HL-60 (cell line): ENCODE measurements around the gene RUNX3.
A peak's percentile ranks its signal among the peaks of the same experiment; 100 is the strongest.
"Not testable (repeated sequence)": the region's sequence is repeated elsewhere in the genome, so short reads cannot be mapped to it uniquely, and the experiment has no call there.

ENCODE experiments used
- DNase-seq, 2 experiments: peaks; one replicate each; pipeline ENCODE4 v3.0.0-alpha.2; 2010 to 2020; ENCODE audit warnings: low read depth in 1 of 2, low spot score in 1 of 2
- H3K27ac ChIP-seq: fragments of 250-450 bp; sonication (Bioruptor Pico); replicated peaks from 2 replicates; pipeline ENCODE4 v1.5.1; 2020; ENCODE audit warnings: mild to moderate bottlenecking, moderate library complexity
- H3K27me3 ChIP-seq: fragments of 250-450 bp; sonication (Bioruptor Pico); 2 replicates; pipeline ENCODE4 v1.5.1; 2021; ENCODE audit warnings: mild to moderate bottlenecking, moderate library complexity; ENCODE audit not compliant: insufficient read depth, poor library complexity, severe bottlenecking
- H3K4me3 ChIP-seq: replicated peaks from 2 replicates; pipeline ENCODE4 v1.5.1; 2011; ENCODE audit warnings: mild to moderate bottlenecking, control low read depth, low read length; ENCODE audit not compliant: insufficient read depth
- CTCF ChIP-seq: IDR thresholded peaks from one replicate; pipeline ENCODE4 v1.5.1; 2011; ENCODE audit warnings: low read length, control low read depth, inconsistent platforms; ENCODE audit not compliant: insufficient read depth
- GABPA ChIP-seq: IDR thresholded peaks from 2 replicates; pipeline ENCODE4 v1.6.1; 2012; ENCODE audit warnings: low read depth
- POLR2AphosphoS5 ChIP-seq: IDR thresholded peaks from 2 replicates; pipeline ENCODE4 v1.6.1; 2012; ENCODE audit warnings: low read depth
- SPI1 ChIP-seq: IDR thresholded peaks from 2 replicates; pipeline ENCODE4 v1.6.1; 2012; ENCODE audit warnings: low read depth, mild to moderate bottlenecking, borderline replicate concordance
- long read RNA-seq: library from polyadenylated mRNA; unstranded; transcript quantifications from one replicate; pipeline ENCODE4 v2.0.0, GENCODE V29; 2020
- TF ChIP-seq, protein P1 (sequence below): IDR thresholded peaks from 2 replicates; pipeline ENCODE4 v1.6.1; 2012; ENCODE audit warnings: low read depth; ENCODE audit not compliant: insufficient replicate concordance

Gene RUNX3
- long read RNA-seq, partial matches to known transcripts: 1 of 6 reads
- long read RNA-seq, other reads (novel, unspliced or antisense): 3 of 6 reads

- no peaks in the 10 kb centered on the region for H3K27me3 ChIP-seq
- TF ChIP-seq POLR2AphosphoS5 (0 out of 2 replicates have a peak, but pooled peaks have one; percentile 37), SPI1 (peak; percentile 12; the same call in 1 of the 2 replicates), CTCF (no peak), GABPA (no peak)
- TF ChIP-seq, protein P1, sequence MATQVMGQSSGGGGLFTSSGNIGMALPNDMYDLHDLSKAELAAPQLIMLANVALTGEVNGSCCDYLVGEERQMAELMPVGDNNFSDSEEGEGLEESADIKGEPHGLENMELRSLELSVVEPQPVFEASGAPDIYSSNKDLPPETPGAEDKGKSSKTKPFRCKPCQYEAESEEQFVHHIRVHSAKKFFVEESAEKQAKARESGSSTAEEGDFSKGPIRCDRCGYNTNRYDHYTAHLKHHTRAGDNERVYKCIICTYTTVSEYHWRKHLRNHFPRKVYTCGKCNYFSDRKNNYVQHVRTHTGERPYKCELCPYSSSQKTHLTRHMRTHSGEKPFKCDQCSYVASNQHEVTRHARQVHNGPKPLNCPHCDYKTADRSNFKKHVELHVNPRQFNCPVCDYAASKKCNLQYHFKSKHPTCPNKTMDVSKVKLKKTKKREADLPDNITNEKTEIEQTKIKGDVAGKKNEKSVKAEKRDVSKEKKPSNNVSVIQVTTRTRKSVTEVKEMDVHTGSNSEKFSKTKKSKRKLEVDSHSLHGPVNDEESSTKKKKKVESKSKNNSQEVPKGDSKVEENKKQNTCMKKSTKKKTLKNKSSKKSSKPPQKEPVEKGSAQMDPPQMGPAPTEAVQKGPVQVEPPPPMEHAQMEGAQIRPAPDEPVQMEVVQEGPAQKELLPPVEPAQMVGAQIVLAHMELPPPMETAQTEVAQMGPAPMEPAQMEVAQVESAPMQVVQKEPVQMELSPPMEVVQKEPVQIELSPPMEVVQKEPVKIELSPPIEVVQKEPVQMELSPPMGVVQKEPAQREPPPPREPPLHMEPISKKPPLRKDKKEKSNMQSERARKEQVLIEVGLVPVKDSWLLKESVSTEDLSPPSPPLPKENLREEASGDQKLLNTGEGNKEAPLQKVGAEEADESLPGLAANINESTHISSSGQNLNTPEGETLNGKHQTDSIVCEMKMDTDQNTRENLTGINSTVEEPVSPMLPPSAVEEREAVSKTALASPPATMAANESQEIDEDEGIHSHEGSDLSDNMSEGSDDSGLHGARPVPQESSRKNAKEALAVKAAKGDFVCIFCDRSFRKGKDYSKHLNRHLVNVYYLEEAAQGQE: peak; percentile 41
- H3K4me3 ChIP-seq: peak within 1 kb of the TSS; percentile 75
- peak; percentile 76 to 91 for DNase-seq
- H3K27ac ChIP-seq: peak within 1 kb of the TSS; percentile 93
These were observed at the start of gene RUNX3 for GRCh38 chr1:24930260-24931145. Gene RUNX3, minus strand, starts transcription at chr1:24930276. Its CDS starts 408 bp downstream, at chr1:24929868.

DNA sequence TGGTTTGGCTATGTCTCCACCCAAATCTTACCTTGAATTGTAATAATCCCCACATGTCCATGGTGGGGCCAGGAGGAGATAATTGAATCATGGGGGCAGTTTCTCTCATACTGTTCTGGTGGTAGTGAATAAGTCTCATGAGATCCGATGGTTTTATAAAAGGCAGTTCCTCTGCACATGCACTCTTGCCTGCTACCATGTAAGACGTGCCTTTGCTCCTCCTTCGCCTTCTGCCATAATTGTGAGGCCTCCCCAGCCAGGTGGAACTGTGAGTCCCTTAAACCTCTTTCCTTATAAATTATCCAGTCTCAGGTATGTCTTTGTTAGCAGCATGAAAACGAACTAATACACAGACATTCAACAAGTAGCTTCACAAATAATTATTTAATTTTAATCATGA is 49.2 kb upstream of the RUNX3 start:
- H3K27ac ChIP-seq: peak overlapping the region; percentile 61
- DNase-seq, H3K4me3 ChIP-seq, H3K27me3 ChIP-seq: not testable (repeated sequence)

DNA sequence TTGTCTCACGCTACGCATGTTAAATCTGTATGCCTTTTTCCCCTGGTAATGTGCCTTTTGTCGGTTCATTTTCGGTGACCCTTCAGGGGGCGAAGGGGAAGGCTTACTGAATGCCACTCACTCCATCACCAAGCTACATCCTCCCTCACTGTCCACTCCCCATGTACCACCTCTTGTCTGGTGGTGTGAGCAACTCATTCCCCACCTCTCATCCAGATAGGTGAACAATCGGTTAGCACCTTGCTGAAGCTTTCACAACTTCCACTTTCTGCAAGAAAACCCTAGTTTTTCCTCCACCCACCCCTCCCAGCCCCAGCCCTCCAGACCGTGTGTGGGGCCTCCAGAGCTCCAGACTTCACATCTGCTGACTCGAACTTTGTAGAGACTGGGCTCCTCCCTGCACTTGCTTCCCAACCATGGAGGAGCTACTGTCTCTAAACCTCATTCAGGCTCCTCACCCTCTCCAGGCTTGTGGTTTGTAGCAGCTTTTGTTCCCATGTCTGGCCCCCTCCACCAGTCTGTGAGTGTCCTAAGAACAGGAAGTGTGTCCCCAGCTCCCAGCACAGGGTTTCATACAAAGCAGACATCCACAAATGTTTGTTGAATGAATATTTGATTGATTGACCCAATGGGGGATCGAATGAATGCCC is 48.4 kb upstream of the RUNX3 start:
- Histone ChIP-seq H3K4me3 (no peak overlapping the region), H3K27ac (peak overlapping the region; percentile 61), H3K27me3 (no peaks in the 10 kb centered on the region)
- TF ChIP-seq CTCF: no peak
- no peak for TF ChIP-seq GABPA
- peak; percentile 48; the same call in 1 of the 2 replicates for TF ChIP-seq POLR2AphosphoS5
- TF ChIP-seq, protein P1: no peak
- TF ChIP-seq SPI1: peak; percentile 81
- peak; percentile 40 to 86 for DNase-seq

DNA sequence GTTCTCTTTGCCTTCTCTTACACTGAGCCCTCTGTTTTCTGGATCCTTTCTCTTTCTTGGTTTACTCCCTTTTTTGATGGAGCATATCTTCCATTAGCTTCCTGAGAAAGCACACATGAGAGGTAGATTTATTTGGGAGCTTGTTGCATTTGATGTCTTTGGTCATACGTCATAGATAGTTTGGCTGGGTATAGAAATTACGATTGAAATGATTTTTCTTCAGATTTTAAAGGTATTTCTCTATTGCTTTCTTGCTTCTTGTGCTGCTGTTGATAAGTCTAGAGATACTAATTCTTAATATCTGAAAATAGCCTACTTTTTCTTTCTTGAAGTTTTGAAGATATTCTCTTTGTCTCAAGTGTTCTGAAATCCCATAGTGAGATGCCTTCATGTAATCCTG is 45.3 kb upstream of the RUNX3 start:
- Histone ChIP-seq H3K27ac (no peak overlapping the region), H3K4me3 (no peak overlapping the region), H3K27me3 (no peaks in the 10 kb centered on the region)
- DNase-seq: no peak
- TF ChIP-seq SPI1: no peak
- TF ChIP-seq, protein P1: no peak
- TF ChIP-seq POLR2AphosphoS5: no peak
- no peak for TF ChIP-seq CTCF
- no peak for TF ChIP-seq GABPA
